ENCODE data around the gene SMOC2.

- TF ChIP-seq CTCF (IDR thresholded peaks at IDR 0.05) (no peak), EP300 (IDR thresholded peaks at IDR 0.05) (no peak)
These were observed 179.6 kb downstream of the SMOC2 start for GRCh38 chr6:168620578-168620977.
